Measurements from ENCODE around the gene SLC15A3.

Gene SLC15A3

DNA sequence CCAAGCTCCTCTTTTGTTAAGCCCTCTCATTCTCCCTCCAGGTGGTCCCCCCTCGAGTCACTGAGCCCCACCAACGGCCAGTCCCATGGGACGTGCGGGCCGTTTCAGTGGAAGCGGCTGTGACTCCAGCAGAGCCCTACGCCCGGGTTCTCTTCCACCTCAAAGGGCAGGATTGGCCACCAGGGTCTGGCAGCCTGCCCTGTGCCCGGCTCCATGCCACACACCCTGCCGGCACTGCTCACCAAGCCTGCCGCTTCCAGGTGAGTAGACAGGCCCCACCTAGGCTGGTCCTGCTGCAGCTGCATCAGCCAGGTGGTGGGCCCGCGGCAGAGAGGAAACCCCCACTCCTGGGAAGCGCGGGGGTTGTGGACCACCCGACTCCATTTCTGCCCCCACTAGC is 24.4 kb downstream of the SLC15A3 start:
- DNase-seq = no peak

DNA sequence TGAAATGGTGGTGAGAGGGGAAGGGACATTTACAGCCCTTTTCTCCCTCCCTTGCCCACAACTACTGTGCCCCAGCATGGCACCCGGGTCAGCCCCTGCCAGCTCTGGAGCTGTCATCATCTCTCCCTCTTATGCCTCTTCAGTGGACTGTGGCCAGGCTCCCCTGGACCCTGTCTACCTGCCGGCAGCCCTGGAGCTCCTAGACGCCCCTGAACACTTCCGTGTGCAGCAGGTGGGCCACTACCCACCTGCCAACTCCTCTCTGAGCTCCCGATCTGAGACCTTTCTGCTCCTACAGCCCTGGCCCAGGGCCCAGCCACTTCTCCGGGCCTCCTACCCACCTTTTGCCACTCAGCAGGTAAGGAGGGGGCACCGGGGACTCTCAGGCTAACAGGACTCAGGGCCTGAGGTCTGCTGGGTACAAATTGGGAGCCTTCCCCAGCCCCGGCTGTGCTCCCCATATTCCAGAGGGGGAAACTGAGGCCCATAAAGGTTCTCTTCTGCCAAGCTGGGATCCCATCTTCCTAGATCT is 24.8 kb downstream of the SLC15A3 start:
- no peak for DNase-seq

DNA sequence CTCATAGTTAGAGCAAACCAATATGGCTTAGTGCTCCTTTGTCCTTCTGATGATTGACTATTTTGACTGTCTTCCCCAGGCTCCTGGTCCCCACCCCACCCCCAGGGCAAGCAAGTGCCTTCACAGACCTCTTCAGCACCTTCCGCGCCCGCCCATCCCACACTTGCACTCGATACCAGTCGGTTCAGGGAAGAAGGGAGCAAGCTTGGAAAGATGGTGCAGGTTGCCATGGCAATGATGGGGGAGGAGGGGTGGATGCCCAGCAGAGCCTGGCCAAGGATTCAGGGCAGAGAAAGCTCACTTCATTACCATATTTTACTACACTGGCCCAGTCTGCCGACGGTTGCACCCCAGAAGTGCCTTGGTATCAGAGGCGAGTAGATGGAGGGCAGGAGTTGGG is 25.5 kb downstream of the SLC15A3 start:
- DNase-seq = no peak

DNA sequence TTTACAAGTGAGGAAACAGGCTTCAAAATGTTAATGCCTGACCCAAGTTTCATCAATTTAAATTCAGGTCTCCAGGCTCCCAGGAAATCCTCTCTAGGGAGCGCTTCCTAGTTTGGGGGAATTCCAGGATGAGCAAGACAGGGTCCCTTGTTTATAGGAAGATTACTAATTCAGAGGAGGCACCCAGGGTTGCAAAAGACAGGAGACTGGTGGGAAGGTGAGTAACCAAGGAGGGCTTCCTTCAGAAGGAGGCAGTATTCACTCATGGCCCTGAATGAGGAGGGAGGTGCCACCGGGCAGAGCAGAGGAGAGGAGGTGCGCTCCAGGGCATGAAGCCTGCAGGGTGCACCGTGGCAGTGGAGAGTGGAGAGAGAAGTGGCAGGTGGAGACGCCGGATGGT is 26.1 kb downstream of the SLC15A3 start:
- DNase-seq = peak in 3 of 4 experiments; percentile 29 to 67 (median 46)

GRCh38 chr11:60924906-60925853 is 26.8 kb downstream of the SLC15A3 start:
- DNase-seq = no peak

DNA sequence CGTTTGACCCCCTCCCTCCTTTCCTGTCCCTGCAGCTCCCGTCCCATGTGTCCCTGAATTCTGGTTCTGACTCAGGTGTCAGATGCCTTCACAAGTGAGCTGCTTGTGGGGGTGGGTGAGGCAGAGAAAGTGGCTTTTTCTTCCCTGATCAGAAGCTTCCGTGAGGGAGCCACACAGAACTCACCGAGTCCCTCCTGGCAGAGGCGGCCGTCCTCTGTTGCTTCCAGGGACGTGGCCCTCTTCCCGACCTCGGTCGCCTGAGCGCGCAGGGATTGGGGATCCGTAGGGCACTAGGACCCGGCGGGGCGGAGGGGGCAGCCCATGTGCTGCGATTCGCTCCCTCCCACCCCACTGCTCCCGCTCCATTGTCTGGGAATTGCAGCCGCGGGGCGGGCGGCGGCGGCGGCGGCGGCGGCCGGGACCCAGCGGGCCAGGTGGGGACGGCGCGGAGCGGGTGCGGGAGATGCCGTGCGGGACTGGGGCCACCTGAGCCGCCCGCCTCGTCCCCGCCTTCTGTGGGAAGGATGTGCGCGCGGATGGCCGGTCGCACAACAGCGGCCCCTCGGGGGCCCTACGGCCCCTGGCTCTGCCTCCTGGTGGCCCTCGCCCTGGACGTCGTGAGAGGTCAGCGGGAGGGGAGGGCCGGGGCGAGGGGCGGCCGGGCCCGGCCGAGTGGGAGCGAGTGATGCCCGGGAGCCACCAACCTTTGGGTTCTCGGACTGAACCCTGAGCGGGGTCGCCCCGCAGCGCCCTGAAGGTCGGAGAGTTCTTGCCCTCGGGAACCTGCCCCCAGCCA is 27.7 kb downstream of the SLC15A3 start, which contains the start of gene TMEM132A:
TSS of gene TMEM132A (plus strand) at position 351 of the 796 bp plus-strand sequence. CDS start at position 525, 174 bp downstream.
- DNase-seq = peak in 3 of 4 experiments; percentile 30 to 79 (median 57)

DNA sequence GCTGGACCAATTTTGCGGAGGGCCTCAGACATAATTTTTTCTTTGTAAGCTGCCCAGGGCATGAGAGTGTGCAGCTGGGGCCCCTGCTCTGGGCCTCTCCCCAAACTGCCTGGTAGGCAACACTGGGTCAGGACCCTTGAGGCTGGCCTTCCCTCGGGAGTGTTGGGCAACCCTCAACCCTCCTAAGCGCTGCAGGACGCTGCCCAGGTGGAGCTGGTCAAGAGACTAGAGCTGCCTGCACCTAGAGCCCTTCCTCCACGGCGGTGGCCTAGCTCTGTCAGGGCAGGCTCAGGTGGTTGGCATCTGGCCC is 28.2 kb downstream of the SLC15A3 start:
- DNase-seq = no peak

GRCh38 chr11:60923326-60923725 is 28.6 kb downstream of the SLC15A3 start:
- no peak for DNase-seq

- DNase-seq = no peak
These were observed 29.1 kb downstream of the SLC15A3 start for GRCh38 chr11:60922906-60923305.

DNA sequence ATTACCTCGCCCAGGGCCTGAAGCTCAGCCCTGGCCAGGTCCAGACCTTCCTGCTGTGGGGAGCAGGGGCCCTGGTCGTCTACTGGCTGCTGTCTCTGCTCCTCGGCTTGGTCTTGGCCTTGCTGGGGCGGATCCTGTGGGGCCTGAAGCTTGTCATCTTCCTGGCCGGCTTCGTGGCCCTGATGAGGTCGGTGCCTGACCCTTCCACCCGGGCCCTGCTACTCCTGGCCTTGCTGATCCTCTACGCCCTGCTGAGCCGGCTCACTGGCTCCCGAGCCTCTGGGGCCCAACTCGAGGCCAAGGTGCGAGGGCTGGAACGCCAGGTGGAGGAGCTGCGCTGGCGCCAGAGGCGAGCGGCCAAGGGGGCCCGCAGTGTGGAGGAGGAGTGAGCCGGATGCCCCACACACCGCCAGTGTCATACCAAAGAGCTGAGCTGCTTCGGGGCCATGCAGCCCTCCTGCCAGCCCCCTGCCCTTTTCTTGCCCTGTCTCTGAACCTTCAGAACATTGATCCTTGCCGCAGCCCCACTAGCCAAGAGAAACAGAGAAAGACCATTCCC is 30.1 kb downstream of the SLC15A3 start:
- no peak for DNase-seq

DNA sequence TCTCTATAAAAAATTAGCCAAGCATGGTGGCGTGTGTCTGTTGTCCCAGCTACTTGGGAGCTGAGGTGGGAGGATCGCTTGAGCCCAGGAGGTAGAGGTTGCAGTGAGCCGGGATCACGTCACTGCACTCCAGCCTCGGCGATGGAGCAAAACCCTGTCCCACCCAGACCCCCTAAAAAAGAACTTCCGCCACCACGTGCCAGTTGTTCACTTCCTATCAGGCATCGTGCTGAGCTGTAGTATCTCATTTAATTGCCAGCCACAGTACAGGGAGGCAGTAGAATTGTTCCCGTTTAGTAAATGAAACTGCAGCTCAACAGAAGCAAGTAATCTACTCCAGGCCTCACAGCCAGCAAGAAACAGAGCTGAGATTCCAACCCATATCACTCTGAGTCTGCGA is 30.7 kb downstream of the SLC15A3 start:
- DNase-seq = no peak

DNA sequence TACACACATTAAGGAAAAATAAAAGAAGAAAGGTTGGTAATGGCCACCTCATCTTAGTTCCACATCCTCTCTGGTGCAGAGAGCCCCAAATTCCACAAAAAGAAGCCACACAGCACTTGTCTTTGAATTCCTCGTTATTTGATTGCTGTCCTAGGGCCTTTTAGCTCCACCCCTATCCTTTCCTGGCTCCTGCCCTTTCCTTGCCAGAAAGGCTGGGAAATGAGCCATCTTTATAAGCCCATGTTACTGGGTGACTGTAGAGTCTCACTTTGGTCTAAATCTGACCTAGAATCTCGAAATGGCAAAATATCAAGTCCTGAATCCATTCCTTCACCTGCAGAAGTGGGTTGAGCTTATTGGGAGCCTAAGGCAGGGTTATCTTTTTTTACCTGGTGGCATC is 32.0 kb downstream of the SLC15A3 start:
- no peak for DNase-seq

DNA sequence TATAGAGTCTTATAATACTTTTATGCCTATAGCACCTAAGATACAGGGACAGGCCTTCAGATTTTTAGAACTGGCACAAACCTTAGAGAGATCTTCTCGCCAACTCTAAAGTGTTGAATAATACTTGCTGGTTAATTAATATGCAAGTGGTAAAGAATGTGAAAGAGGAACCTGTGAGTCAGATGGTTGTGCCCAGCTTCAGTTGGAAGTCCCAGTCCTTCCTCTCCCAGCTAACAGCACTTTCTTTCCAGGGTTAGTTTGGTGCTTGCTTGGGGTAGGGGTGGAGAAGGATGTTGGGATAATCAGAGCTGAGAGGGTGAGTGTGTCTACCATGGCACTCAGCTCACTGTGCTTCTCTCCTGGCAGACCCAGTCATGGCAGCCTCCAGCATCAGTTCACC is 32.7 kb downstream of the SLC15A3 start:
- peak; percentile 51 to 73 (median 62) for DNase-seq

DNA sequence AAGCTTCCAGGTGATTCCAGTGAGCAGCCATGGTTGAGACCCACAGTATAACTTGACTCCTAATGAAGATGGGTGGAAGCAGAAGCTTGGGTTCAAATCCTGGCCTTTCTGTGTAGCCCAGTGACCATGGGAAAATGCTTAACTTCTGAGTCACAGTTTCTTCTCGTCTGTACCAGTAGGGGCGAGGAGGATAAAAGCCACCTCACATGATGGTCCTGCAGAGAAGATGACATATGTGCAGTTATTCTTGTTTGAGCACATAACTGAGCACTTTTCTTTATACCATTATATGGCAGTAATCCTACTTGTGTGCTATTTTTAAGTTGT is 33.1 kb downstream of the SLC15A3 start:
- no peak for DNase-seq

DNA sequence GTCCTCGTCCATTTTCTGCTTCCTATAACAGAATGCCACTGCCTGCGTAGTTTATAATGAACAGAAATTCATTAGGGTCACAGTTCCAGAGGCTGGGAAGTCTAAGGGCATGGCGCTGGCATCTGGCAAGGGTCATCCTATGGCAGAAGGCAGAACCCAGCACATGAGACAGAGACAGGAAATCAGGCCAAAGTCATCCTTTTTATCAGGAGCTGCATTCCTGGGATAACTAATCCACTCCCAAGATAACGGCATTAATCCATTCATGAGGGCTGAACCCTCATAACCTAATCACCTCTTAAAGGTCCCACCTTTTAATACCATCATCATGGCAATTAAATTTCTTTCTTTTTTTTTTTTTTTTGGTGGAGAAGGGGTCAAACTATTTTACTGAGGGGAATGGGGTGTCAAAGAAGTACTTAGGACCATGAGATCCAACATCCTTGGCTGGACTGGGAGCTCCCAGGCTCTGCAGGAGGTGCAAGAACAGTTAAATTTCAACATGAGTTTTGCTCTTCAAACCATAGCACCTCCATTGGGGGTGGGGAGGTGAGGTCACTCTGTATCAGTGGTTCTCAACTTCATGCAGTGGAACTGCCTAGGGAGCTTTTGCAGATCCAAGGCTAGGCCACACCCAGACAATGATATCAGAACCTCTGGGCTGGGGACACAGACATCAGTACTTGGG is 33.6 kb downstream of the SLC15A3 start:
- no peak for DNase-seq

DNA sequence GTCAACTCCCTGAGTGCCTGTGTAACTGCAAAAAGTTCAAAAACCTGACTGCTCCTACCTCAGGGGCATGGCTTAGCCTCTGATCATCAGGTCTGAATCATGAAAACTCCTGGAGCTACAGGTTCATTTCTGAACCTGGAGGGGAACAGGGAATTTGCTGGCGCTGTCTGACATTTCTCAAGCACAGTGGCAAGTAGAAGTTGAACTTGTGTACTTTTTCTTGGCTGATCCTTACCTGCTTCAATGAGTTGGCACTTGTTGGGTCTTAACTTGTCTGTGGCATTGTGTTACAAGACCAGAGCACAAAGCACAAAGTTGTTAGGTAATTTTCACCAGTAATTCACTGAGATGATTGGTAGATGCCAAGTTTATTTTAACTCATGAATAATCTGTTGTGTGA is 34.7 kb downstream of the SLC15A3 start:
- DNase-seq = no peak

GRCh38 chr11:60916669-60917206 is 35.2 kb downstream of the SLC15A3 start:
- DNase-seq = no peak

DNA sequence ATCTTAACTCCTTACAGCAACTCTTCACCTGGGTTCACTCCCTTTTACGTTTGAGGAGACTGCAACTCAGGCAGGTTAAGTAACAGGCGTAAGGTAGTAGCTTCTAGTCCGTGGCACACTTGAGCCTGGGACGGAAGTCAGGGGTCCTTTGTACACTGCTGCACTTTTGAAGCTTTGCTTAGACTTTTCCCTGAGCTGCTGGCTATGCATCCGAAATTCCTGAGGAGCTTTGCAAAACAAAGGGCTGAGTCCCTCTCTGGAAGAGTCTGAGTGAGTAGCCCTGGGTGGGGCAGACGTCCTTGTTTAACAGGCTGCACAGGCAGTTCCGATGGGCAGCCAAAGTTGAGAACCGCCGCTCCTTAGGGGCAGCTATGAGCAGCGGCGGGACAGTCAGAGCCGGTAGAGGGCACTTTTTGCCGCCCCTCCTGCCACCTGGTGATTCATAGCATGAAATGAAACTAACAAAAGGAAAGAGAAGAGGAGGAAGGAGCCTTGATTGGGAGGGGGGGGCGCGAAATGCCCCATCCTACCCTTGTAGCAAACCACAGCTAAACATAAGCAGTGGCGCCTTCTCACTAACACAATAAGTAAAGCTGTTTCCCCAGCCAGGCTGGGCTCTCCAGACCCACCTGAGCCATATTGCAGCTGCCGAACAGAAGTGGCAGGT is 36.6 kb downstream of the SLC15A3 start:
- peak; percentile 42 to 65 (median 55) for DNase-seq

GRCh38 chr11:60914633-60915247 is 37.2 kb downstream of the SLC15A3 start:
- peak in 3 of 4 experiments; percentile 17 to 57 (median 42) for DNase-seq

GRCh38 chr11:60913793-60914632 is 38.0 kb downstream of the SLC15A3 start, which contains the start of gene TMEM109:
TMEM109 (plus strand) TSS chr11:60914158; CDS start chr11:60919694, 5,536 bp downstream.
- peak; percentile 80 to 93 (median 90) for DNase-seq

Data from suppressor macrophage (primary cell).